Osteocyte (in vitro differentiated cells): ENCODE data around the gene PTPN12. TPM values are rescaled to one million over a fixed set of nuclear protein-coding genes. Genes with fewer than 3 reads are reported as not detected.

ENCODE experiments used
- DNase-seq: peaks from one replicate; pipeline ENCODE4 v3.0.0; 2021; ENCODE audit warnings: mixed read lengths; ENCODE audit not compliant: unreplicated experiment; ENCODE audit errors: extremely low spot score
- H3K27ac Mint-ChIP-seq: one replicate; pipeline ENCODE4 v1.8.0; 2021; ENCODE audit warnings: mild to moderate bottlenecking, mixed read lengths; ENCODE audit not compliant: unreplicated experiment
- H3K27me3 Mint-ChIP-seq: one replicate; pipeline ENCODE4 v1.8.0; 2021; ENCODE audit warnings: mixed read lengths; ENCODE audit not compliant: unreplicated experiment
- H3K36me3 Mint-ChIP-seq: one replicate; pipeline ENCODE4 v1.8.0; 2021; ENCODE audit warnings: mixed read lengths; ENCODE audit not compliant: unreplicated experiment
- H3K4me1 Mint-ChIP-seq: one replicate; pipeline ENCODE4 v1.8.0; 2021; ENCODE audit warnings: mixed read lengths; ENCODE audit not compliant: unreplicated experiment
- H3K4me3 Mint-ChIP-seq: one replicate; pipeline ENCODE4 v1.8.0; 2021; ENCODE audit warnings: mild to moderate bottlenecking, moderate library complexity, mixed read lengths; ENCODE audit not compliant: unreplicated experiment
- H3K9me3 Mint-ChIP-seq: one replicate; pipeline ENCODE4 v1.8.0; 2021; ENCODE audit warnings: mixed read lengths; ENCODE audit not compliant: unreplicated experiment
- CTCF ChIP-seq: fragments of 200-600 bp; sonication (generic); IDR thresholded peaks from 2 replicates; pipeline ENCODE4 v1.5.0; 2021; ENCODE audit warnings: antibody characterized with exemption, mild to moderate bottlenecking, moderate library complexity
- total RNA-seq: library from RNA; stranded (reverse); gene quantifications from 2 replicates; pipeline ENCODE4 v1.2.1, GENCODE V29; 2021

The PTPN12 gene
- total RNA-seq, 1 donor from 2014 or later, result 85.4 TPM

DNA sequence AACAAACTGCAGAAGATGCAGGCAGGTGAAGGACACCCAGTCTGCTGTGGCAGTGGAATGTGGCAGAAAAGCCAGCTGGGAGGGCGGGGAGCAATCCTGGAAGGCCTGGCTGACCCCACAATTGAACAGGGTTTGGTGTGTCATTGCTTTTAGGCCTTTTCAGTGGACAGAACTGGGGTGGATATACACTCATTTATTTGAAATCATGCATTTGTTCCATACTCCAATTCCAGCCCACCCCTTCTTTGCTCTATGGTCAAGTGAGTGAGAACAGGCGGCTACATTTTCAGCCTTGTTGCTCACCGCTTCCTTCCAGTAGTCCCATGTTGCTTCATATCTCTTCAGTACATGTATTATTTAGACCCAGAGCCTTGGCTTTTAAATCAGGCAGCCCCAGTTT, 39.8 kb downstream of the PTPN12 start:
- Mint-ChIP-seq H3K27me3 (no peaks in the 10 kb centered on the region), H3K4me3 (no peak overlapping the region), H3K4me1 (peaks cover 18% of the 10 kb centered on the region), H3K27ac (no peak overlapping the region), H3K36me3 (peaks cover 34% of the 10 kb centered on the region), H3K9me3 (no peaks in the 10 kb centered on the region)
- TF ChIP-seq CTCF, result no peak
- no peak for DNase-seq

- Mint-ChIP-seq H3K9me3 (no peaks in the 10 kb centered on the region), H3K4me3 (no peak overlapping the region), H3K4me1 (peaks cover 24% of the 10 kb centered on the region), H3K36me3 (peaks cover 29% of the 10 kb centered on the region), H3K27me3 (no peaks in the 10 kb centered on the region), H3K27ac (peak overlapping the region; percentile 50)
- no peak for DNase-seq
- no peak for TF ChIP-seq CTCF
Measured at GRCh38 chr7:77579797-77580196, 42.7 kb downstream of the PTPN12 start.

GRCh38 chr7:77580762-77581350, 43.8 kb downstream of the PTPN12 start:
- Mint-ChIP-seq H3K4me1 (peaks cover 24% of the 10 kb centered on the region), H3K27ac (peak overlapping the region; percentile 11), H3K9me3 (no peaks in the 10 kb centered on the region), H3K4me3 (no peak overlapping the region), H3K27me3 (no peaks in the 10 kb centered on the region), H3K36me3 (peaks cover 28% of the 10 kb centered on the region)
- DNase-seq, result no peak
- TF ChIP-seq CTCF, result no peak

DNA sequence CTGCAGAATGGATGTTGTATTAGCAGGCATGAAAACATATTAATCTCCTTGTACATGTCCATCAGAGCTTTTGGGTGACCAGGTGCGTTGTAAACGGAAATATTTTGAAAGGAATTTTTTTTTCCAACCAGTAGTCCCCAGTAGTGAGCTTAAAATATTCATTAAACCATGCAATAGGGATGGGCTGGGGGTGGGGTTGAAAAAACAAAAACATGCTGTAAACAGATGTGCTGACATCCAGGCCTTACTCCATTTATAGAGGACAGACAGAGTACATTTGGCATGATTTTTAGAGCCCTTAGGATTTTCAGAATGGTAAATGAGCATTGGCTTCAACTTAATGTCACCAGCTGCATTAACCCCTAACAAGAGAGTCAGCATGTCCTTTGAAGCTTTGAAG, 50.2 kb downstream of the PTPN12 start:
- no peak for DNase-seq
- no peak for TF ChIP-seq CTCF
- no peaks in the 10 kb centered on the region for H3K27me3 Mint-ChIP-seq
- H3K36me3 Mint-ChIP-seq, result peaks cover 26% of the 10 kb centered on the region
- H3K4me1 Mint-ChIP-seq, result peaks cover 8% of the 10 kb centered on the region
- no peak overlapping the region for H3K4me3 Mint-ChIP-seq
- H3K9me3 Mint-ChIP-seq, result no peaks in the 10 kb centered on the region
- no peak overlapping the region for H3K27ac Mint-ChIP-seq

- Mint-ChIP-seq H3K27me3 (no peaks in the 10 kb centered on the region), H3K36me3 (peaks cover 31% of the 10 kb centered on the region), H3K4me1 (no peaks in the 10 kb centered on the region), H3K27ac (no peak overlapping the region), H3K9me3 (no peaks in the 10 kb centered on the region), H3K4me3 (no peak overlapping the region)
- no peak for TF ChIP-seq CTCF
- DNase-seq, result no peak
Measured at GRCh38 chr7:77600952-77601351, 63.9 kb downstream of the PTPN12 start.
